Sigmoid colon (tissue), 7 donors: ENCODE measurements around the gene ZNF276. TPM values are rescaled to one million over a fixed set of nuclear protein-coding genes. Genes with fewer than 3 reads are reported as not detected.

Experiments used
- DNase-seq: peaks from one replicate; pipeline ENCODE4 v3.0.0-alpha.2; 2019
- H3K27ac ChIP-seq, 4 donors: fragments of 200-600 bp; sonication (generic); one replicate each; pipeline ENCODE4 v1.5.1; 2016 to 2019; ENCODE audit warnings: mild to moderate bottlenecking in 1 of 4
- H3K27me3 ChIP-seq, 3 donors: fragments of 200-600 bp; sonication (generic); one replicate each; pipeline ENCODE4 v1.5.1; 2019; ENCODE audit warnings: mild to moderate bottlenecking in 1 of 3
- H3K36me3 ChIP-seq, 4 donors: fragments of 200-600 bp; sonication (generic); one replicate each; pipeline ENCODE4 v1.5.1; 2016 to 2019
- H3K4me1 ChIP-seq, 4 donors: fragments of 200-600 bp; sonication (generic); one replicate each; pipeline ENCODE4 v1.5.1; 2017 to 2019
- H3K4me3 ChIP-seq, 4 donors: fragments of 200-600 bp; sonication (generic); one replicate each; pipeline ENCODE4 v1.5.1; 2017 to 2019; ENCODE audit warnings: mild to moderate bottlenecking in 2 of 4, moderate library complexity in 1 of 4
- H3K9me3 ChIP-seq, 4 donors: fragments of 200-600 bp in 3 of 4; sonication (generic) in 3 of 4; one replicate each; pipeline versions ENCODE4 v1.5.1 to v1.6.1; 2013 to 2019
- CTCF ChIP-seq, 4 experiments: fragments of 450-650 bp in 3 of 4; fragments of 200-600 bp in 1 of 4; IDR thresholded peaks; one replicate each; pipeline ENCODE4 v1.5.1; 2016 to 2019; ENCODE audit warnings: antibody characterized with exemption in 4 of 4, mild to moderate bottlenecking in 3 of 4, moderate library complexity in 2 of 4
- EP300 ChIP-seq, 4 donors: sonication (generic); formaldehyde crosslinking; IDR thresholded peaks; one replicate each; pipeline ENCODE4 v1.6.1; 2017; ENCODE audit warnings: antibody characterized with exemption in 4 of 4
- POLR2A ChIP-seq, 2 donors: fragments of 450-650 bp; IDR thresholded peaks; one replicate each; pipeline ENCODE4 v1.6.1; 2016; ENCODE audit warnings: antibody characterized with exemption in 2 of 2, mild to moderate bottlenecking in 2 of 2, moderate library complexity in 2 of 2
- POLR2AphosphoS5 ChIP-seq, 4 donors: sonication (generic); formaldehyde crosslinking; IDR thresholded peaks; one replicate each; pipeline ENCODE4 v1.6.1; 2017; ENCODE audit warnings: antibody characterized with exemption in 4 of 4
- WGBS, 2 donors: extraction: QIAGEN DNeasy Blood & Tissue Kit; methylation state at CpG; one replicate each; pipeline ENCODE4 v1.1.7; 2013; 5-methylcytosine and 5-hydroxymethylcytosine counted together
- intact Hi-C: fragments of 100-400 bp; cut with DNase I; formaldehyde crosslinking; loops from one replicate; pipeline ENCODE4 v1.15.1; 2023
- polyA plus RNA-seq, 3 donors: library from polyadenylated mRNA; stranded (reverse); fragments of 200-250 nt; gene quantifications; one replicate each; pipeline ENCODE4 v1.2.3, GENCODE V29; 2013
- total RNA-seq, 4 donors: library from RNA; depleted of rRNA; stranded (reverse); fragments of >200 nt; gene quantifications; one replicate each; pipeline ENCODE4 v1.1.0, GENCODE V29; 2016
- donor health status: healthy with polysubstance abuse.
- donor health status: Bipolar disorder and iron deficiency.
- donor health status: healthy.

Gene ZNF276
- total and polyA plus RNA-seq, 7 donors, result 7.2 to 32.3 (median 14.6) TPM

- TF ChIP-seq EP300 (IDR thresholded peaks at IDR 0.05) (no peak), POLR2A (IDR thresholded peaks at IDR 0.05) (no peak), CTCF (IDR thresholded peaks at IDR 0.05) (no peak), POLR2AphosphoS5 (IDR thresholded peaks at IDR 0.05) (no peak)
- Histone ChIP-seq H3K4me3 (no peak overlapping the region), H3K27ac (no peak overlapping the region), H3K9me3 (no peaks in the 10 kb centered on the region), H3K4me1 (peaks cover 0 to 26% (median 22%) of the 10 kb centered on the region in 4 donors), H3K36me3 (no peaks in the 10 kb centered on the region), H3K27me3 (peaks cover 0 to 28% (median 7%) of the 10 kb centered on the region in 3 donors)
- intact Hi-C loops, result no loop called here
- WGBS, 2 donors, result 82 to 83% methylated on average over 15 of the region's 15 CpGs
- DNase-seq, result no peak
Observed at GRCh38 chr16:89705006-89705405, 16.3 kb upstream of the ZNF276 start.

- peaks cover 0 to 17% (median 10%) of the 10 kb centered on the region in 4 donors for H3K4me1 ChIP-seq
- DNase-seq, result no peak
- H3K27ac ChIP-seq, result no peak overlapping the region
- no peaks in the 10 kb centered on the region for H3K9me3 ChIP-seq
- whole genome bisulfite sequencing, 2 donors, result 87 to 88% methylated on average over 14 of the region's 14 CpGs
- H3K36me3 ChIP-seq, result no peaks in the 10 kb centered on the region
- H3K27me3 ChIP-seq, result peaks cover 3 to 18% (median 6%) of the 10 kb centered on the region in 3 donors
- no peak overlapping the region for H3K4me3 ChIP-seq
- TF ChIP-seq POLR2A (IDR thresholded peaks at IDR 0.05) (no peak), EP300 (IDR thresholded peaks at IDR 0.05) (no peak), POLR2AphosphoS5 (IDR thresholded peaks at IDR 0.05) (no peak), CTCF (IDR thresholded peaks at IDR 0.05) (no peak)
- intact Hi-C loops, result no loop called here
Observed at GRCh38 chr16:89706518-89707260, 14.6 kb upstream of the ZNF276 start.

GRCh38 chr16:89707695-89708094, 13.6 kb upstream of the ZNF276 start:
- TF ChIP-seq POLR2AphosphoS5 (IDR thresholded peaks at IDR 0.05) (no peak), CTCF (IDR thresholded peaks at IDR 0.05) (no peak), POLR2A (IDR thresholded peaks at IDR 0.05) (no peak)
- Histone ChIP-seq H3K4me1 (peaks cover 0 to 20% (median 12%) of the 10 kb centered on the region in 4 donors), H3K4me3 (no peak overlapping the region), H3K27ac (no peak overlapping the region), H3K27me3 (peaks cover 8 to 18% (median 9%) of the 10 kb centered on the region in 3 donors), H3K9me3 (no peaks in the 10 kb centered on the region), H3K36me3 (no peaks in the 10 kb centered on the region)
- 91 to 93% methylated on average over 9 of the region's 9 CpGs for WGBS, 2 donors
- intact Hi-C loops, result no loop called here
- DNase-seq, result no peak

- peaks cover 8 to 20% (median 14%) of the 10 kb centered on the region in 3 donors for H3K27me3 ChIP-seq
- TF ChIP-seq CTCF (IDR thresholded peaks at IDR 0.05) (no peak), POLR2AphosphoS5 (IDR thresholded peaks at IDR 0.05) (no peak), EP300 (IDR thresholded peaks at IDR 0.05) (no peak), POLR2A (IDR thresholded peaks at IDR 0.05) (no peak)
- 39 to 82% methylated on average over 19 of the region's 19 CpGs for WGBS, 2 donors
- intact Hi-C loops, result no loop called here
- H3K4me1 ChIP-seq, result peaks cover 0 to 20% (median 12%) of the 10 kb centered on the region in 4 donors
- H3K27ac ChIP-seq, result no peak overlapping the region
- no peaks in the 10 kb centered on the region for H3K9me3 ChIP-seq
- H3K4me3 ChIP-seq, result no peak overlapping the region
- H3K36me3 ChIP-seq, result no peaks in the 10 kb centered on the region
- no peak for DNase-seq
Observed at GRCh38 chr16:89708481-89708931, 12.8 kb upstream of the ZNF276 start.
